ENCODE data around the gene FLOT1.

Gene FLOT1

GRCh38 chr6:30742316-30743098 is at the start of gene FLOT1:
Gene FLOT1, minus strand, starts transcription at chr6:30742687. Its CDS starts 498 bp downstream, at chr6:30742189.
- in situ Hi-C loops (cut with MboI; ENCODE audit: low sequenced_read_pairs), result no loop called here

- in situ Hi-C loops (cut with MboI; ENCODE audit: low sequenced_read_pairs), result no loop called here
Measured at GRCh38 chr6:30790724-30791383, 48.4 kb upstream of the FLOT1 start.

- in situ Hi-C loops (cut with MboI; ENCODE audit: low sequenced_read_pairs), result no loop called here
Measured at GRCh38 chr6:30789606-30790005, 47.1 kb upstream of the FLOT1 start.

GRCh38 chr6:30787954-30788353 is 45.5 kb upstream of the FLOT1 start:
- in situ Hi-C loops (cut with MboI; ENCODE audit: low sequenced_read_pairs), result no loop called here

GRCh38 chr6:30782425-30783014 is 40.0 kb upstream of the FLOT1 start:
- in situ Hi-C loops (cut with MboI; ENCODE audit: low sequenced_read_pairs), result no loop called here

- in situ Hi-C loops (cut with MboI; ENCODE audit: low sequenced_read_pairs), result no loop called here
Measured at GRCh38 chr6:30781743-30782424, 39.4 kb upstream of the FLOT1 start.

GRCh38 chr6:30781395-30781742 is 38.9 kb upstream of the FLOT1 start:
- in situ Hi-C loops (cut with MboI; ENCODE audit: low sequenced_read_pairs), result no loop called here

- in situ Hi-C loops (cut with MboI; ENCODE audit: low sequenced_read_pairs), result no loop called here
Measured at GRCh38 chr6:30780642-30780920, 38.1 kb upstream of the FLOT1 start.

GRCh38 chr6:30779850-30780641 is 37.6 kb upstream of the FLOT1 start:
- in situ Hi-C loops (cut with MboI; ENCODE audit: low sequenced_read_pairs), result no loop called here

GRCh38 chr6:30778001-30778635 is 35.6 kb upstream of the FLOT1 start:
- in situ Hi-C loops (cut with MboI; ENCODE audit: low sequenced_read_pairs), result no loop called here

GRCh38 chr6:30777155-30777485 is 34.6 kb upstream of the FLOT1 start:
- in situ Hi-C loops (cut with MboI; ENCODE audit: low sequenced_read_pairs), result no loop called here

GRCh38 chr6:30776390-30777154 is 34.1 kb upstream of the FLOT1 start:
- in situ Hi-C loops (cut with MboI; ENCODE audit: low sequenced_read_pairs), result no loop called here

- in situ Hi-C loops (cut with MboI; ENCODE audit: low sequenced_read_pairs), result no loop called here
Measured at GRCh38 chr6:30775104-30775503, 32.6 kb upstream of the FLOT1 start.

GRCh38 chr6:30774701-30775100 is 32.2 kb upstream of the FLOT1 start:
- in situ Hi-C loops (cut with MboI; ENCODE audit: low sequenced_read_pairs), result no loop called here

GRCh38 chr6:30770592-30770991 is 28.1 kb upstream of the FLOT1 start:
- in situ Hi-C loops (cut with MboI; ENCODE audit: low sequenced_read_pairs), result no loop called here

- in situ Hi-C loops (cut with MboI; ENCODE audit: low sequenced_read_pairs), result no loop called here
Measured at GRCh38 chr6:30769853-30770524, 27.5 kb upstream of the FLOT1 start.

- in situ Hi-C loops (cut with MboI; ENCODE audit: low sequenced_read_pairs), result no loop called here
Measured at GRCh38 chr6:30769088-30769852, 26.8 kb upstream of the FLOT1 start.

- in situ Hi-C loops (cut with MboI; ENCODE audit: low sequenced_read_pairs), result no loop called here
Measured at GRCh38 chr6:30768634-30769087, 26.2 kb upstream of the FLOT1 start.

- in situ Hi-C loops (cut with MboI; ENCODE audit: low sequenced_read_pairs), result no loop called here
Measured at GRCh38 chr6:30767944-30768301, 25.4 kb upstream of the FLOT1 start.

All from hTERT RPE-1 (cell line).